GM23338 (cell line): ENCODE results near the gene PGC. TPM values are rescaled to one million over a fixed set of nuclear protein-coding genes. Genes with fewer than 3 reads are reported as not detected.

Source experiments
- ATAC-seq: fragments of 200-7000 bp; cut with Tn5 transposase; 3 replicates; pipeline ENCODE4 v1.9.1; 2020
- DNase-seq: peaks from one replicate; pipeline ENCODE4 v3.0.0-alpha.2; 2015; ENCODE audit warnings: low spot score
- H2AFZ ChIP-seq: fragments of 200-600 bp; sonication (generic); 2 replicates; pipeline ENCODE4 v1.8.0; 2016; ENCODE audit warnings: antibody characterized with exemption, mild to moderate bottlenecking, moderate library complexity
- H3F3A ChIP-seq: fragments of 200-600 bp; sonication (generic); replicated peaks from 2 replicates; pipeline ENCODE4 v1.8.0; 2017; ENCODE audit warnings: antibody characterized with exemption, mixed run types, low read depth
- H3K27ac ChIP-seq: fragments of 200-600 bp; sonication (generic); 2 replicates; pipeline ENCODE4 v1.6.1; 2016; ENCODE audit warnings: low read depth
- H3K27me3 ChIP-seq: fragments of 200-600 bp; sonication (generic); 2 replicates; pipeline ENCODE4 v1.8.0; 2016; ENCODE audit warnings: mild to moderate bottlenecking, mixed run types, moderate library complexity; ENCODE audit not compliant: insufficient read depth
- H3K36me3 ChIP-seq: fragments of 200-600 bp; sonication (generic); 2 replicates; pipeline ENCODE4 v1.8.0; 2016; ENCODE audit warnings: mild to moderate bottlenecking; ENCODE audit not compliant: insufficient read depth
- H3K4me1 ChIP-seq: fragments of 200-600 bp; sonication (generic); 2 replicates; pipeline ENCODE4 v1.8.0; 2016; ENCODE audit warnings: mild to moderate bottlenecking, moderate library complexity; ENCODE audit not compliant: insufficient read depth
- H3K4me2 ChIP-seq: fragments of 200-600 bp; sonication (generic); 2 replicates; pipeline ENCODE4 v1.7.1; 2017; ENCODE audit warnings: mixed run types
- H3K4me3 ChIP-seq: fragments of 200-600 bp; sonication (generic); 2 replicates; pipeline ENCODE4 v1.6.1; 2016; ENCODE audit warnings: mixed run types
- H3K79me2 ChIP-seq: fragments of 200-600 bp; sonication (generic); replicated peaks from 2 replicates; pipeline ENCODE4 v1.8.0; 2017; ENCODE audit warnings: mild to moderate bottlenecking; ENCODE audit not compliant: insufficient read depth
- H3K9me2 ChIP-seq: fragments of 200-600 bp; sonication (generic); 2 replicates; pipeline ENCODE4 v1.8.0; 2017; ENCODE audit not compliant: insufficient read depth
- H4K20me1 ChIP-seq: fragments of 200-600 bp; sonication (generic); replicated peaks from 2 replicates; pipeline ENCODE4 v1.8.0; 2017; ENCODE audit warnings: mild to moderate bottlenecking; ENCODE audit not compliant: insufficient read depth
- H3K27ac Mint-ChIP-seq: 2 replicates; pipeline ENCODE4 v1.8.0; 2020; ENCODE audit warnings: inconsistent platforms, mild to moderate bottlenecking, moderate library complexity, mixed read lengths
- H3K27me3 Mint-ChIP-seq: 3 replicates; pipeline ENCODE4 v1.8.0; 2022; ENCODE audit warnings: low read depth, mild to moderate bottlenecking, moderate library complexity, mixed read lengths, inconsistent platforms; ENCODE audit not compliant: insufficient read depth, poor library complexity
- H3K36me3 Mint-ChIP-seq: 3 replicates; pipeline ENCODE4 v1.8.0; 2021; ENCODE audit warnings: low read depth, mild to moderate bottlenecking, inconsistent platforms, moderate library complexity, mixed read lengths
- H3K4me1 Mint-ChIP-seq: 3 replicates; pipeline ENCODE4 v1.8.0; 2020; ENCODE audit warnings: mild to moderate bottlenecking, inconsistent platforms, mixed read lengths
- H3K4me3 Mint-ChIP-seq: 3 replicates; pipeline ENCODE4 v1.8.0; 2021; ENCODE audit warnings: moderate library complexity, mild to moderate bottlenecking, inconsistent platforms, mixed read lengths
- H3K9me3 Mint-ChIP-seq: 3 replicates; pipeline ENCODE4 v1.8.0; 2020; ENCODE audit warnings: moderate library complexity, mild to moderate bottlenecking, inconsistent platforms, mixed read lengths
- CREB1 ChIP-seq: fragments of 250-450 bp; sonication (Bioruptor Pico); IDR thresholded peaks from 2 replicates; pipeline ENCODE4 v1.5.0; 2020; ENCODE audit warnings: low read depth, mild to moderate bottlenecking, moderate library complexity
- EZH2 ChIP-seq: fragments of 200-600 bp; sonication (generic); IDR thresholded peaks from one replicate; pipeline ENCODE4 v1.8.0; 2017; ENCODE audit warnings: antibody characterized with exemption, mild to moderate bottlenecking, low read depth; ENCODE audit not compliant: unreplicated experiment
- EZH2phosphoT487 ChIP-seq: fragments of 200-600 bp; sonication (generic); IDR thresholded peaks from one replicate; pipeline ENCODE4 v1.8.1; 2018; ENCODE audit warnings: antibody characterized with exemption; ENCODE audit not compliant: unreplicated experiment
- JUNB ChIP-seq: IDR thresholded peaks from one replicate; pipeline ENCODE4 v1.6.1; 2016; ENCODE audit warnings: antibody characterized with exemption; ENCODE audit not compliant: unreplicated experiment
- NANOG ChIP-seq: IDR thresholded peaks from 2 replicates; pipeline ENCODE4 v1.6.1; 2016; ENCODE audit warnings: antibody characterized with exemption, borderline replicate concordance
- POLR2AphosphoS5 ChIP-seq: IDR thresholded peaks from 2 replicates; pipeline ENCODE4 v1.6.1; 2016; ENCODE audit warnings: antibody characterized with exemption, low read depth
- STAT1 ChIP-seq: IDR thresholded peaks from one replicate; pipeline ENCODE4 v1.6.1; 2016; ENCODE audit warnings: antibody characterized with exemption; ENCODE audit not compliant: unreplicated experiment
- ZNF114 ChIP-seq: fragments of 250-450 bp; sonication (Bioruptor Pico); IDR thresholded peaks from 2 replicates; pipeline ENCODE4 v1.5.0; 2020; ENCODE audit warnings: mild to moderate bottlenecking, moderate library complexity
- ZNF331 ChIP-seq: fragments of 250-450 bp; sonication (Bioruptor Pico); IDR thresholded peaks from 2 replicates; pipeline ENCODE4 v1.5.0; 2020; ENCODE audit warnings: low read depth, mild to moderate bottlenecking, moderate library complexity
- polyA plus RNA-seq: library from polyadenylated mRNA; unstranded; fragments of >200 nt; fragmentation: Nextera tagmentation; extraction: Ambion mirVana; gene quantifications from 2 replicates; pipeline ENCODE4 v1.2.1, GENCODE V29; 2016
- total RNA-seq: library from RNA; depleted of rRNA; stranded (reverse); fragments of >200 nt; shearing (Covaris generic); gene quantifications from 2 replicates; pipeline ENCODE4 v1.2.3, GENCODE V29; 2014
- TF ChIP-seq, protein P1 (sequence below): fragments of 250-450 bp; sonication (Bioruptor Pico); IDR thresholded peaks from 2 replicates; pipeline ENCODE4 v1.5.0; 2020; ENCODE audit warnings: mild to moderate bottlenecking, moderate library complexity
- TF ChIP-seq, protein P2 (sequence below): IDR thresholded peaks from 2 replicates; pipeline ENCODE4 v1.6.1; 2016; ENCODE audit warnings: antibody characterized with exemption
- TF ChIP-seq, protein P3 (sequence below): IDR thresholded peaks from one replicate; pipeline ENCODE4 v1.6.1; 2018; ENCODE audit warnings: antibody characterized with exemption; ENCODE audit not compliant: unreplicated experiment
- TF ChIP-seq, protein P4 (sequence below), 2 experiments: fragments of 200-600 bp in 1 of 2; sonication (generic) in 1 of 2; conservative IDR thresholded peaks; 2 replicates each; pipeline versions ENCODE4 v1.5.1 to v1.6.1; 2016 to 2017; ENCODE audit warnings: antibody characterized with exemption in 2 of 2, low read depth in 2 of 2, mild to moderate bottlenecking in 2 of 2, moderate library complexity in 1 of 2

Gene PGC
- total and polyA plus RNA-seq, 2 experiments from 2014 or later, result not detected

DNA sequence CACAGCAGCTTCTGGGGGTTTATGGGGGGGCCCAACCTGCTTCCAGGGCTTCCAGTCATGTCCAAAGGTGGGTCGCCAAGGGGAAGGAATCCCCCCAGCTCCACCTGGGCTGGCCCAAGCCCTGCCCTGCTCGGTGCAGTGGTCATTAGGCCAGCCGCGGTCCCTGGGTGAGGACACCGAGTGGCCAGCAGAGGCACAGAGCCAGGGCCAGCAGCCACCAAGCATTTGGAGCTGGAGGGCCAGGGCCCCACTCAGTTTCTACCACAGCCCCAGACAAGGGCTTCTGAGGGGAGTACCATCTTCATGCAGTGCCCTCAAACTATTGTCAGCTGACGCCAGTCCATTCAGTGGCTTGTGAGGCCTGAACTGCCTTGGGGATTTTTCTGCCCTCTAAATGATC, 51.4 kb downstream of the PGC start:
- no peak overlapping the region for H3K4me3 Mint-ChIP-seq
- Histone ChIP-seq H3K27ac (no peak overlapping the region), H3K79me2 (no peaks in the 10 kb centered on the region), H3K36me3 (no peaks in the 10 kb centered on the region), H3K9me2 (no peaks in the 10 kb centered on the region), H3K4me1 (no peaks in the 10 kb centered on the region), H4K20me1 (no peaks in the 10 kb centered on the region), H3K27me3 (no peaks in the 10 kb centered on the region), H3F3A (0 out of 2 replicates have a peak, but pooled peaks cover 3% of the 10 kb centered on the region), H3K4me3 (no peak overlapping the region), H2AFZ (no peak overlapping the region), H3K4me2 (no peak overlapping the region)
- TF ChIP-seq, protein P1, sequence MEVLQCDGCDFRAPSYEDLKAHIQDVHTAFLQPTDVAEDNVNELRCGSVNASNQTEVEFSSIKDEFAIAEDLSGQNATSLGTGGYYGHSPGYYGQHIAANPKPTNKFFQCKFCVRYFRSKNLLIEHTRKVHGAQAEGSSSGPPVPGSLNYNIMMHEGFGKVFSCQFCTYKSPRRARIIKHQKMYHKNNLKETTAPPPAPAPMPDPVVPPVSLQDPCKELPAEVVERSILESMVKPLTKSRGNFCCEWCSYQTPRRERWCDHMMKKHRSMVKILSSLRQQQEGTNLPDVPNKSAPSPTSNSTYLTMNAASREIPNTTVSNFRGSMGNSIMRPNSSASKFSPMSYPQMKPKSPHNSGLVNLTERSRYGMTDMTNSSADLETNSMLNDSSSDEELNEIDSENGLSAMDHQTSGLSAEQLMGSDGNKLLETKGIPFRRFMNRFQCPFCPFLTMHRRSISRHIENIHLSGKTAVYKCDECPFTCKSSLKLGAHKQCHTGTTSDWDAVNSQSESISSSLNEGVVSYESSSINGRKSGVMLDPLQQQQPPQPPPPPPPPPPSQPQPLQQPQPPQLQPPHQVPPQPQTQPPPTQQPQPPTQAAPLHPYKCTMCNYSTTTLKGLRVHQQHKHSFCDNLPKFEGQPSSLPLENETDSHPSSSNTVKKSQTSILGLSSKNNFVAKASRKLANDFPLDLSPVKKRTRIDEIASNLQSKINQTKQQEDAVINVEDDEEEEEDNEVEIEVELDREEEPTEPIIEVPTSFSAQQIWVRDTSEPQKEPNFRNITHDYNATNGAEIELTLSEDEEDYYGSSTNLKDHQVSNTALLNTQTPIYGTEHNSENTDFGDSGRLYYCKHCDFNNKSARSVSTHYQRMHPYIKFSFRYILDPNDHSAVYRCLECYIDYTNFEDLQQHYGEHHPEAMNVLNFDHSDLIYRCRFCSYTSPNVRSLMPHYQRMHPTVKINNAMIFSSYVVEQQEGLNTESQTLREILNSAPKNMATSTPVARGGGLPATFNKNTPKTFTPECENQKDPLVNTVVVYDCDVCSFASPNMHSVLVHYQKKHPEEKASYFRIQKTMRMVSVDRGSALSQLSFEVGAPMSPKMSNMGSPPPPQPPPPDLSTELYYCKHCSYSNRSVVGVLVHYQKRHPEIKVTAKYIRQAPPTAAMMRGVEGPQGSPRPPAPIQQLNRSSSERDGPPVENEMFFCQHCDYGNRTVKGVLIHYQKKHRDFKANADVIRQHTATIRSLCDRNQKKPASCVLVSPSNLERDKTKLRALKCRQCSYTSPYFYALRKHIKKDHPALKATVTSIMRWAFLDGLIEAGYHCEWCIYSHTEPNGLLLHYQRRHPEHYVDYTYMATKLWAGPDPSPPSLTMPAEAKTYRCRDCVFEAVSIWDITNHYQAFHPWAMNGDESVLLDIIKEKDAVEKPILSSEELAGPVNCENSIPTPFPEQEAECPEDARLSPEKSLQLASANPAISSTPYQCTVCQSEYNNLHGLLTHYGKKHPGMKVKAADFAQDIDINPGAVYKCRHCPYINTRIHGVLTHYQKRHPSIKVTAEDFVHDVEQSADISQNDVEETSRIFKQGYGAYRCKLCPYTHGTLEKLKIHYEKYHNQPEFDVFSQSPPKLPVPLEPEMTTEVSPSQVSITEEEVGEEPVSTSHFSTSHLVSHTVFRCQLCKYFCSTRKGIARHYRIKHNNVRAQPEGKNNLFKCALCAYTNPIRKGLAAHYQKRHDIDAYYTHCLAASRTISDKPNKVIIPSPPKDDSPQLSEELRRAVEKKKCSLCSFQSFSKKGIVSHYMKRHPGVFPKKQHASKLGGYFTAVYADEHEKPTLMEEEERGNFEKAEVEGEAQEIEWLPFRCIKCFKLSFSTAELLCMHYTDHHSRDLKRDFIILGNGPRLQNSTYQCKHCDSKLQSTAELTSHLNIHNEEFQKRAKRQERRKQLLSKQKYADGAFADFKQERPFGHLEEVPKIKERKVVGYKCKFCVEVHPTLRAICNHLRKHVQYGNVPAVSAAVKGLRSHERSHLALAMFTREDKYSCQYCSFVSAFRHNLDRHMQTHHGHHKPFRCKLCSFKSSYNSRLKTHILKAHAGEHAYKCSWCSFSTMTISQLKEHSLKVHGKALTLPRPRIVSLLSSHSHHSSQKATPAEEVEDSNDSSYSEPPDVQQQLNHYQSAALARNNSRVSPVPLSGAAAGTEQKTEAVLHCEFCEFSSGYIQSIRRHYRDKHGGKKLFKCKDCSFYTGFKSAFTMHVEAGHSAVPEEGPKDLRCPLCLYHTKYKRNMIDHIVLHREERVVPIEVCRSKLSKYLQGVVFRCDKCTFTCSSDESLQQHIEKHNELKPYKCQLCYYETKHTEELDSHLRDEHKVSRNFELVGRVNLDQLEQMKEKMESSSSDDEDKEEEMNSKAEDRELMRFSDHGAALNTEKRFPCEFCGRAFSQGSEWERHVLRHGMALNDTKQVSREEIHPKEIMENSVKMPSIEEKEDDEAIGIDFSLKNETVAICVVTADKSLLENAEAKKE (CRISPR knock-in tag), result no peak
- TF ChIP-seq POLR2AphosphoS5, result no peak
- TF ChIP-seq CREB1 (CRISPR knock-in tag), result no peak
- TF ChIP-seq EZH2, result no peak
- TF ChIP-seq NANOG, result no peak
- TF ChIP-seq, protein P2, sequence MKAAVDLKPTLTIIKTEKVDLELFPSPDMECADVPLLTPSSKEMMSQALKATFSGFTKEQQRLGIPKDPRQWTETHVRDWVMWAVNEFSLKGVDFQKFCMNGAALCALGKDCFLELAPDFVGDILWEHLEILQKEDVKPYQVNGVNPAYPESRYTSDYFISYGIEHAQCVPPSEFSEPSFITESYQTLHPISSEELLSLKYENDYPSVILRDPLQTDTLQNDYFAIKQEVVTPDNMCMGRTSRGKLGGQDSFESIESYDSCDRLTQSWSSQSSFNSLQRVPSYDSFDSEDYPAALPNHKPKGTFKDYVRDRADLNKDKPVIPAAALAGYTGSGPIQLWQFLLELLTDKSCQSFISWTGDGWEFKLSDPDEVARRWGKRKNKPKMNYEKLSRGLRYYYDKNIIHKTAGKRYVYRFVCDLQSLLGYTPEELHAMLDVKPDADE, result no peak
- no peak for TF ChIP-seq ZNF331 (CRISPR knock-in tag)
- TF ChIP-seq, protein P3, sequence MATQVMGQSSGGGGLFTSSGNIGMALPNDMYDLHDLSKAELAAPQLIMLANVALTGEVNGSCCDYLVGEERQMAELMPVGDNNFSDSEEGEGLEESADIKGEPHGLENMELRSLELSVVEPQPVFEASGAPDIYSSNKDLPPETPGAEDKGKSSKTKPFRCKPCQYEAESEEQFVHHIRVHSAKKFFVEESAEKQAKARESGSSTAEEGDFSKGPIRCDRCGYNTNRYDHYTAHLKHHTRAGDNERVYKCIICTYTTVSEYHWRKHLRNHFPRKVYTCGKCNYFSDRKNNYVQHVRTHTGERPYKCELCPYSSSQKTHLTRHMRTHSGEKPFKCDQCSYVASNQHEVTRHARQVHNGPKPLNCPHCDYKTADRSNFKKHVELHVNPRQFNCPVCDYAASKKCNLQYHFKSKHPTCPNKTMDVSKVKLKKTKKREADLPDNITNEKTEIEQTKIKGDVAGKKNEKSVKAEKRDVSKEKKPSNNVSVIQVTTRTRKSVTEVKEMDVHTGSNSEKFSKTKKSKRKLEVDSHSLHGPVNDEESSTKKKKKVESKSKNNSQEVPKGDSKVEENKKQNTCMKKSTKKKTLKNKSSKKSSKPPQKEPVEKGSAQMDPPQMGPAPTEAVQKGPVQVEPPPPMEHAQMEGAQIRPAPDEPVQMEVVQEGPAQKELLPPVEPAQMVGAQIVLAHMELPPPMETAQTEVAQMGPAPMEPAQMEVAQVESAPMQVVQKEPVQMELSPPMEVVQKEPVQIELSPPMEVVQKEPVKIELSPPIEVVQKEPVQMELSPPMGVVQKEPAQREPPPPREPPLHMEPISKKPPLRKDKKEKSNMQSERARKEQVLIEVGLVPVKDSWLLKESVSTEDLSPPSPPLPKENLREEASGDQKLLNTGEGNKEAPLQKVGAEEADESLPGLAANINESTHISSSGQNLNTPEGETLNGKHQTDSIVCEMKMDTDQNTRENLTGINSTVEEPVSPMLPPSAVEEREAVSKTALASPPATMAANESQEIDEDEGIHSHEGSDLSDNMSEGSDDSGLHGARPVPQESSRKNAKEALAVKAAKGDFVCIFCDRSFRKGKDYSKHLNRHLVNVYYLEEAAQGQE, result no peak
- no peak for TF ChIP-seq ZNF114 (CRISPR knock-in tag)
- no peak for TF ChIP-seq JUNB
- TF ChIP-seq STAT1, result no peak
- TF ChIP-seq EZH2phosphoT487, result no peak
- TF ChIP-seq, protein P4, sequence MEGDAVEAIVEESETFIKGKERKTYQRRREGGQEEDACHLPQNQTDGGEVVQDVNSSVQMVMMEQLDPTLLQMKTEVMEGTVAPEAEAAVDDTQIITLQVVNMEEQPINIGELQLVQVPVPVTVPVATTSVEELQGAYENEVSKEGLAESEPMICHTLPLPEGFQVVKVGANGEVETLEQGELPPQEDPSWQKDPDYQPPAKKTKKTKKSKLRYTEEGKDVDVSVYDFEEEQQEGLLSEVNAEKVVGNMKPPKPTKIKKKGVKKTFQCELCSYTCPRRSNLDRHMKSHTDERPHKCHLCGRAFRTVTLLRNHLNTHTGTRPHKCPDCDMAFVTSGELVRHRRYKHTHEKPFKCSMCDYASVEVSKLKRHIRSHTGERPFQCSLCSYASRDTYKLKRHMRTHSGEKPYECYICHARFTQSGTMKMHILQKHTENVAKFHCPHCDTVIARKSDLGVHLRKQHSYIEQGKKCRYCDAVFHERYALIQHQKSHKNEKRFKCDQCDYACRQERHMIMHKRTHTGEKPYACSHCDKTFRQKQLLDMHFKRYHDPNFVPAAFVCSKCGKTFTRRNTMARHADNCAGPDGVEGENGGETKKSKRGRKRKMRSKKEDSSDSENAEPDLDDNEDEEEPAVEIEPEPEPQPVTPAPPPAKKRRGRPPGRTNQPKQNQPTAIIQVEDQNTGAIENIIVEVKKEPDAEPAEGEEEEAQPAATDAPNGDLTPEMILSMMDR (conservative IDR thresholded peaks at IDR 0.05; ENCODE audit: low read depth in 2 of 2), result no peak
- no peak overlapping the region for H3K27ac Mint-ChIP-seq
- no peaks in the 10 kb centered on the region for H3K9me3 Mint-ChIP-seq
- ATAC-seq (no peak), DNase-seq (no peak)
- peaks cover 6% of the 10 kb centered on the region for H3K4me1 Mint-ChIP-seq
- no peaks in the 10 kb centered on the region for H3K36me3 Mint-ChIP-seq
- no peaks in the 10 kb centered on the region for H3K27me3 Mint-ChIP-seq
